Tibial nerve (tissue), 4 donors: ENCODE measurements around the gene IL1R1. TPM values are rescaled to one million over a fixed set of nuclear protein-coding genes. Genes with fewer than 3 reads are reported as not detected.

Experiments used
- DNase-seq, 2 donors: peaks; one replicate each; pipeline ENCODE4 v3.0.0-alpha.2; 2019; ENCODE audit warnings: low spot score in 2 of 2
- H3K27ac ChIP-seq, 4 donors: fragments of 200-600 bp; sonication (generic) in 3 of 4; one replicate each; pipeline ENCODE4 v1.5.1; 2017 to 2019; ENCODE audit warnings: mild to moderate bottlenecking in 1 of 4
- H3K27me3 ChIP-seq, 2 donors: fragments of 200-600 bp; sonication (generic) in 1 of 2; one replicate each; pipeline versions ENCODE4 v1.5.1 to v1.6.0; 2017 to 2019
- H3K36me3 ChIP-seq, 3 donors: fragments of 200-600 bp; sonication (generic); one replicate each; pipeline ENCODE4 v1.5.1; 2018 to 2019
- H3K4me1 ChIP-seq, 4 donors: fragments of 200-600 bp; sonication (generic) in 3 of 4; one replicate each; pipeline ENCODE4 v1.5.1; 2017 to 2019
- H3K4me3 ChIP-seq, 4 donors: fragments of 200-600 bp; sonication (generic) in 3 of 4; one replicate each; pipeline ENCODE4 v1.5.1; 2017 to 2019; ENCODE audit warnings: mild to moderate bottlenecking in 1 of 4, moderate library complexity in 1 of 4
- H3K9me3 ChIP-seq, 4 donors: fragments of 200-600 bp; sonication (generic) in 3 of 4; one replicate each; pipeline ENCODE4 v1.5.1; 2017 to 2019
- EP300 ChIP-seq, 2 donors: sonication (generic); formaldehyde crosslinking; IDR thresholded peaks; one replicate each; pipeline ENCODE4 v1.6.1; 2017; ENCODE audit warnings: antibody characterized with exemption in 2 of 2, mild to moderate bottlenecking in 1 of 2
- POLR2A ChIP-seq, 2 donors: fragments of 450-650 bp; IDR thresholded peaks; one replicate each; pipeline ENCODE4 v1.6.1; 2017; ENCODE audit warnings: antibody characterized with exemption in 2 of 2, mild to moderate bottlenecking in 2 of 2, moderate library complexity in 2 of 2
- WGBS, 2 donors: methylation state at CpG; one replicate each; pipeline ENCODE4 v1.1.5; 2018; 5-methylcytosine and 5-hydroxymethylcytosine counted together
- total RNA-seq, 4 donors: library from RNA; depleted of rRNA; stranded (reverse); fragments of >200 nt; gene quantifications; one replicate each; pipeline ENCODE4 v1.1.0, GENCODE V29; 2016
- TF ChIP-seq, protein P1 (sequence below), 5 experiments: fragments of 200-600 bp in 3 of 5; fragments of 450-650 bp in 2 of 5; sonication (generic) in 3 of 5; IDR thresholded peaks; one replicate each; pipeline ENCODE4 v1.5.1; 2016 to 2019; ENCODE audit warnings: antibody characterized with exemption in 5 of 5, mild to moderate bottlenecking in 3 of 5, moderate library complexity in 2 of 5

Gene IL1R1
- total RNA-seq, 4 donors from 2014 or later, result 29.5 to 81.2 (median 57.4) TPM

DNA sequence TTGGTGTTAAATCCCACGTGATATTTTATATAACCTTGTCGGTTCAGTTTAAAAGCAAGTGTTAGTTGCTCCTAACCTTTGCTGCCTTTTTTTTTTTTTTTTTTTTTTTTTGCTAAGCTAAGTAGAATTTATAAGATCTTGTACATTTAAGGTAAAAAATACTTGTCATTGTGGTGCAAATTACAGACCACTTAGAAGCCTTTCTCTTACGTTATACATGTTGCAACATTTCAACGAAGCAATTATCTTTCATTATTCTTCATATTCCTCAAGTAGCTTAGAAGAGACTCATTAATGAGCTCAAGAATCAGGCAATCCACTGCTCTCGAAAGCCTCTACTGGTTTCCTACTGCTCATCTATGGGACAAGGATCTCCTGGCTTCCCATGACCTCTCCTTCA is 29.4 kb downstream of the IL1R1 start:
- no peak overlapping the region for H3K4me3 ChIP-seq
- WGBS, 2 donors, result 89 to 91% methylated on average over 5 of the region's 5 CpGs
- DNase-seq, result no peak
- no peak for TF ChIP-seq POLR2A (IDR thresholded peaks at IDR 0.05)
- TF ChIP-seq EP300 (IDR thresholded peaks at IDR 0.05), result no peak
- TF ChIP-seq, protein P1, sequence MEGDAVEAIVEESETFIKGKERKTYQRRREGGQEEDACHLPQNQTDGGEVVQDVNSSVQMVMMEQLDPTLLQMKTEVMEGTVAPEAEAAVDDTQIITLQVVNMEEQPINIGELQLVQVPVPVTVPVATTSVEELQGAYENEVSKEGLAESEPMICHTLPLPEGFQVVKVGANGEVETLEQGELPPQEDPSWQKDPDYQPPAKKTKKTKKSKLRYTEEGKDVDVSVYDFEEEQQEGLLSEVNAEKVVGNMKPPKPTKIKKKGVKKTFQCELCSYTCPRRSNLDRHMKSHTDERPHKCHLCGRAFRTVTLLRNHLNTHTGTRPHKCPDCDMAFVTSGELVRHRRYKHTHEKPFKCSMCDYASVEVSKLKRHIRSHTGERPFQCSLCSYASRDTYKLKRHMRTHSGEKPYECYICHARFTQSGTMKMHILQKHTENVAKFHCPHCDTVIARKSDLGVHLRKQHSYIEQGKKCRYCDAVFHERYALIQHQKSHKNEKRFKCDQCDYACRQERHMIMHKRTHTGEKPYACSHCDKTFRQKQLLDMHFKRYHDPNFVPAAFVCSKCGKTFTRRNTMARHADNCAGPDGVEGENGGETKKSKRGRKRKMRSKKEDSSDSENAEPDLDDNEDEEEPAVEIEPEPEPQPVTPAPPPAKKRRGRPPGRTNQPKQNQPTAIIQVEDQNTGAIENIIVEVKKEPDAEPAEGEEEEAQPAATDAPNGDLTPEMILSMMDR (IDR thresholded peaks at IDR 0.05), result no peak
- H3K27me3 ChIP-seq, result no peaks in the 10 kb centered on the region
- peaks cover 0 to 37% (median 0%) of the 10 kb centered on the region in 3 donors for H3K36me3 ChIP-seq
- H3K9me3 ChIP-seq, result no peaks in the 10 kb centered on the region
- H3K4me1 ChIP-seq, result no peaks in the 10 kb centered on the region
- no peak overlapping the region for H3K27ac ChIP-seq

DNA sequence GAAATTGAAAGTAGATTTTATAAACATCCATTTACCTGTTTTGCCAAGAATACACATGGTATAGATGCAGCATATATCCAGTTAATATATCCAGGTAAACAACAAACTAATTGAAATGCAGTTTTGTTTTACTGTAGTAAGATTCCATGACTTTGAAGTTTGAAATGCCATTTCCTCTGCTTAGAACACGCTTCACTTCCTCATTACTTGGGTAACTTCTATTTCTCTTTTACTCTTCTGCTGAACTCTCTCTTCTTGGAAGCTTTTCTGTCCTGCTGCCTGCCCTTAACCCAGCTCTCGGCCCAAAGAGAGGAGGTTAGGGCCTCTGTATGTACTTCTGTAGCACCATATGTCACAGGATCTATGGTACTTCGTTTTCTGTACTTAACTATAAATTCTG is 30.2 kb downstream of the IL1R1 start:
- Histone ChIP-seq H3K36me3 (peaks cover 0 to 45% (median 0%) of the 10 kb centered on the region in 3 donors), H3K4me1 (no peaks in the 10 kb centered on the region), H3K9me3 (no peaks in the 10 kb centered on the region), H3K27me3 (no peaks in the 10 kb centered on the region), H3K4me3 (no peak overlapping the region), H3K27ac (no peak overlapping the region)
- TF ChIP-seq EP300 (IDR thresholded peaks at IDR 0.05) (no peak), POLR2A (IDR thresholded peaks at IDR 0.05) (no peak)
- TF ChIP-seq, protein P1 (IDR thresholded peaks at IDR 0.05), result no peak
- DNase-seq, result no peak
- WGBS, 2 donors, result 67 to 86% methylated on average over 3 of the region's 3 CpGs

DNA sequence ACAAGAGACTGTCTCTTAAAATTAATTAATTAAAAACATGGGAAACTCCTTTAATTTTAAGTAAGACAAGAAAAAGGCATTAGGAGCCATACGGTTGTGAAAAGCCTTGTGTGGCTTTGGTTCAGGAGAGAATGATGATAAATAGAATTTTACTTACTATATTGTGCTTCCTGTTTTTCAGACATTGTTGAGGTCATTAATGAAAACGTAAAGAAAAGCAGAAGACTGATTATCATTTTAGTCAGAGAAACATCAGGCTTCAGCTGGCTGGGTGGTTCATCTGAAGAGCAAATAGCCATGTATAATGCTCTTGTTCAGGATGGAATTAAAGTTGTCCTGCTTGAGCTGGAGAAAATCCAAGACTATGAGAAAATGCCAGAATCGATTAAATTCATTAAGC is 33.6 kb downstream of the IL1R1 start:
- H3K4me3 ChIP-seq, result no peak overlapping the region
- 88% methylated on average over 3 of the region's 3 CpGs for WGBS, 2 donors
- no peak for DNase-seq
- TF ChIP-seq EP300 (IDR thresholded peaks at IDR 0.05) (no peak), POLR2A (IDR thresholded peaks at IDR 0.05) (no peak)
- TF ChIP-seq, protein P1 (IDR thresholded peaks at IDR 0.05), result no peak
- no peaks in the 10 kb centered on the region for H3K4me1 ChIP-seq
- H3K9me3 ChIP-seq, result no peaks in the 10 kb centered on the region
- no peak overlapping the region for H3K27ac ChIP-seq
- no peaks in the 10 kb centered on the region for H3K27me3 ChIP-seq
- H3K36me3 ChIP-seq, result peaks cover 0 to 46% (median 0%) of the 10 kb centered on the region in 3 donors

DNA sequence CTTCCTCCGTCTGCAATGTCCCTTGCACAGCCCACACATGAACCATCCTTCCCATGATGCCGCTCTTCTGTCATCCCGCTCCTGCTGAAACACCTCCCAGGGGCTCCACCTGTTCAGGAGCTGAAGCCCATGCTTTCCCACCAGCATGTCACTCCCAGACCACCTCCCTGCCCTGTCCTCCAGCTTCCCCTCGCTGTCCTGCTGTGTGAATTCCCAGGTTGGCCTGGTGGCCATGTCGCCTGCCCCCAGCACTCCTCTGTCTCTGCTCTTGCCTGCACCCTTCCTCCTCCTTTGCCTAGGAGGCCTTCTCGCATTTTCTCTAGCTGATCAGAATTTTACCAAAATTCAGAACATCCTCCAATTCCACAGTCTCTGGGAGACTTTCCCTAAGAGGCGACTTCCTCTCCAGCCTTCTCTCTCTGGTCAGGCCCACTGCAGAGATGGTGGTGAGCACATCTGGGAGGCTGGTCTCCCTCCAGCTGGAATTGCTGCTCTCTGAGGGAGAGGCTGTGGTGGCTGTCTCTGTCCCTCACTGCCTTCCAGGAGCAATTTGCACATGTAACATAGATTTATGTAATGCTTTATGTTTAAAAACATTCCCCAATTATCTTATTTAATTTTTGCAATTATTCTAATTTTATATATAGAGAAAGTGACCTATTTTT is 35.4 kb downstream of the IL1R1 start:
- Histone ChIP-seq H3K27me3 (no peaks in the 10 kb centered on the region), H3K27ac (no peak overlapping the region), H3K4me3 (no peak overlapping the region), H3K36me3 (peaks cover 0 to 37% (median 0%) of the 10 kb centered on the region in 3 donors), H3K4me1 (no peaks in the 10 kb centered on the region), H3K9me3 (no peaks in the 10 kb centered on the region)
- WGBS, 2 donors, result 86 to 88% methylated on average over 7 of the region's 7 CpGs
- no peak for DNase-seq
- TF ChIP-seq POLR2A (IDR thresholded peaks at IDR 0.05) (no peak), EP300 (IDR thresholded peaks at IDR 0.05) (no peak)
- TF ChIP-seq, protein P1 (IDR thresholded peaks at IDR 0.05), result no peak

DNA sequence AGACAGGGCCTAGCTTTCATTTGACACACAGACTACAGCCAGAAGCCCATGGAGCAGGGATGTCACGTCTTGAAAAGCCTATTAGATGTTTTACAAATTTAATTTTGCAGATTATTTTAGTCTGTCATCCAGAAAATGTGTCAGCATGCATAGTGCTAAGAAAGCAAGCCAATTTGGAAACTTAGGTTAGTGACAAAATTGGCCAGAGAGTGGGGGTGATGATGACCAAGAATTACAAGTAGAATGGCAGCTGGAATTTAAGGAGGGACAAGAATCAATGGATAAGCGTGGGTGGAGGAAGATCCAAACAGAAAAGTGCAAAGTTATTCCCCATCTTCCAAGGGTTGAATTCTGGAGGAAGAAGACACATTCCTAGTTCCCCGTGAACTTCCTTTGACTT is 36.5 kb downstream of the IL1R1 start:
- Histone ChIP-seq H3K9me3 (no peaks in the 10 kb centered on the region), H3K36me3 (peaks cover 0 to 29% (median 0%) of the 10 kb centered on the region in 3 donors), H3K4me3 (no peak overlapping the region), H3K4me1 (no peaks in the 10 kb centered on the region), H3K27me3 (no peaks in the 10 kb centered on the region), H3K27ac (no peak overlapping the region)
- DNase-seq, result no peak
- peak in 1 of 2 donors; percentile 4 for TF ChIP-seq EP300 (IDR thresholded peaks at IDR 0.05)
- TF ChIP-seq, protein P1 (IDR thresholded peaks at IDR 0.05), result no peak
- WGBS, 2 donors, result 64 to 70% methylated on average over 3 of the region's 3 CpGs
